IPS DF 4.7 (cell line): ENCODE data around the gene SFRP2.

ENCODE experiments used
- DNase-seq: peaks from one replicate; pipeline ENCODE4 v3.0.0-alpha.2; 2013; ENCODE audit warnings: low spot score; ENCODE audit errors: extremely low read depth

The SFRP2 gene

DNA sequence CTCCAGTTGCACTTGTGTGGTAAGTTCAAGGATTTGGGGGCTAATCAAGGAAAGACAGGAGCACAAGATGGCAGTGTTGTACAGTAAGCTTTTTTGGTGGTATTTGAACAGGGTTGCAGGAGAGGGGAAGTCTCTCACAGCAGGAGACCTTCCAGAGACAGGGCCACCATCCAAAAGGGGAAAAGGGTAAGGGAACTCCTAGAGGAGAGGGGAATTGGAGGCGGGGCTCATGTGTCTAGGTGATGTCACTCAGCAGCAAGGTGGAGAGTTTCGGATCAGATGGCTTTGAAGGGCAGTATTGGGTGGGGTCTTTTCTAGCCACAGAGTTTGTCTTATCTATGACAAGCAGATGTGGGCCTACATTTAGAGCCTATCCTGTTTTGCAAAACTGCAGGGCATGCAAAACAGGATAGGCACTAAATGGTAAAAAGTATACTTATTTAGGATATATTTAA is 15.6 kb downstream of the SFRP2 start:
- DNase-seq: peak; percentile 83

- no peak for DNase-seq
Measured at GRCh38 chr4:153771046-153771445, 17.8 kb downstream of the SFRP2 start.

GRCh38 chr4:153766758-153767157 is 22.1 kb downstream of the SFRP2 start:
- DNase-seq: no peak

GRCh38 chr4:153765894-153766293 is 23.0 kb downstream of the SFRP2 start:
- no peak for DNase-seq

DNA sequence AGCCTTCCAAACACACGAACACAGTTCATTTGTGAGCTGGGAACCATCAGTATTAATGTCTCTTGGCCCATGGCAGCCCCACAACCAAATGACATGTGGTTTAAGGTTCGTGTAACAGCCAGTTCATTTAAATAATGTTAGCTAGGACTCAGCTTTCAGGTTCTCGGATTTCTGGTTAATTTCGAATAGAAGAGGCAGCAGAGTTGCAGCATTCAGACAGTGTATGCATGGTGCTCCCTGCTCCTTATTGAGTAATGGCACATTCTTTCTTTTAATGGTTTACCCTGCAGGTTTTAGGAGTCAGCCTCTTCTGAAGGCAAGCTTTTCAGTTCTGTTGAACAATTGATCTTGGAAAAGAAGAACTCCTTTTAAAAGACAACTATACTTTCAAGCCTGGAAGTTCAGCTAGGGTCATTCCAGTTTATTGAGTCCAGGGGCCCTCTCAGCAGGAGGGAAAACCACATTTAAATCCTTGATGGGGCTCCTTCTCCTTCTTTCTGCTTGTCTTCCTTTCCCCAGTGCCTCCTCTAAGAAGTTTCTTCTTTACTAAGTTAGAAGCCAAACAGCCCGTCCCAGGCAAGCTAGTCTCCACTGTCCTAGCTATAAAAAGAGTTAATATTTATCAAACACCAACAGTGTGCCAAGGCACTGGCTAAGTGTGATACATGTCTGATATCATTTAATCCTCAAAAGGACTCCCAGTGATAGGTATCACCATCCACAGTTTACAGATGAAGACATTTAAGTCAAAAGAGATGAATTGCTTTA is 24.1 kb downstream of the SFRP2 start:
- no peak for DNase-seq

DNA sequence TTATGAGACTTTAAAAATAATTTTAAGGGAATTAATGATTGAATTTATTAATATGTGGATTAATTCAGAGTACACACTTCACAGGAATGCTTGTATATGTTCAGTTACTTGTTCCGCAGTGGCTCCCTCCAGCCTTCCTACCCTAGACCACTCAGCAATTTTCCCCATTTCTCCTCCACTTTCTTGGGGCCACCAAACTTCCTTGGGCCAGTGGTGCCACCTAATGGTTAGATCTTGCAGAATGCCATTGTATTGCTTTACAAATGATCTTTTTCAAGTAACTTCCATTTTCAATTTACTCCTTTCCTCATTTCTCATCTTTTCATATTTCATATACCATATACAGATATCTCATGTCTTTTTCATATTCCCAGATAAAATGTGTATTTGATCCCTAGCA is 25.5 kb downstream of the SFRP2 start:
- DNase-seq: no peak

GRCh38 chr4:153759407-153760316 is 29.2 kb downstream of the SFRP2 start, which contains the start of gene RNF175:
TSS of gene RNF175 (minus strand) at chr4:153760024. CDS start at chr4:153759862, 162 bp downstream.
- DNase-seq: no peak

- no peak for DNase-seq
Measured at GRCh38 chr4:153758688-153759406, 30.0 kb downstream of the SFRP2 start.

- DNase-seq: no peak
Measured at GRCh38 chr4:153758136-153758535, 30.7 kb downstream of the SFRP2 start.

GRCh38 chr4:153757407-153757806 is 31.5 kb downstream of the SFRP2 start:
- no peak for DNase-seq

DNA sequence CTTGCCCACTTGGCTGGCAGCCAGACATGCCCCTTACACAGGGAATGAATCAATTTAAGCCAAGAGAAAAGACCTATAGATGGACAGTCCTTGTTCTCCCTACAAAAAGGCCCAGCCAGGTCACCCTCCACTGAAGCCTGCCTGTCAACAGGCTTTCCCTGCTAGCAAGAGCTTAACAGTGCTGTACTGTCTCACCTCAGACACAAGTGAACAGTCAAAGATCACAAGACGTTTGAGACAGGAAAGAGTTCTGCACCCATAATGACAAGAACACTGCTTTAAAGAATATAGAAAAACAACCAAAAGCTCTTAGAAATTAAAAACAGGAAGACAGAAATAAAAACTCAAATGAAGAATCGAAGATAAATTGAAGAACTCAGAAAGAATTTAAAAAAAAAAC is 33.7 kb downstream of the SFRP2 start:
- DNase-seq: no peak

GRCh38 chr4:153750197-153750817 is 38.6 kb downstream of the SFRP2 start:
- DNase-seq: no peak

GRCh38 chr4:153748378-153748777 is 40.5 kb downstream of the SFRP2 start:
- DNase-seq: no peak

DNA sequence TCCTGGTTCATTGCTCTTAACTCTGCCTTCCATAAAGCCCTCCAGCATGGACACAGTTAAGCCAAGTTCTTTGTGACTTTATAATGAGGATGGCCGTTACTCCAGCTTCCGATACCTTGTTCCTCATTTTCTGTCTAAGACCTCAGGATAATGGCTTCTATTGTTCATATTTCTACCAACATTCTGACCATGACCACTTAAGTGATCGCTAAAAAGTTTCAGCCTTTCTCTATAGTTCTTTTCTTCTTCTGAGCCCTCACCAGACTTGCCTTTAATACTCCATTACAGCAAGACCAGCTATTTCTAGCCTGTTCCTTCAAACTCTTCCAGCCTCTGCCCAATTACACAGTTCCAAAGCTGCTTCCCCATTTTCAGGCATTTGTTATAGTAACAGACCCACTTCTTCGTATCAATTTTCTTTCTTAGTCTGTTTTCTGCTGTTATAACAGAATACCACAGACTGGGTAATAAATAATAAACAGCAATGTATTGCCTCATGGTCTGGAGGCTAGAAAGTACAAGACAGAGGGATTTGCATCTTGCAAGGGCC is 41.4 kb downstream of the SFRP2 start:
- no peak for DNase-seq

- no peak for DNase-seq
Measured at GRCh38 chr4:153745651-153746050, 43.2 kb downstream of the SFRP2 start.

DNA sequence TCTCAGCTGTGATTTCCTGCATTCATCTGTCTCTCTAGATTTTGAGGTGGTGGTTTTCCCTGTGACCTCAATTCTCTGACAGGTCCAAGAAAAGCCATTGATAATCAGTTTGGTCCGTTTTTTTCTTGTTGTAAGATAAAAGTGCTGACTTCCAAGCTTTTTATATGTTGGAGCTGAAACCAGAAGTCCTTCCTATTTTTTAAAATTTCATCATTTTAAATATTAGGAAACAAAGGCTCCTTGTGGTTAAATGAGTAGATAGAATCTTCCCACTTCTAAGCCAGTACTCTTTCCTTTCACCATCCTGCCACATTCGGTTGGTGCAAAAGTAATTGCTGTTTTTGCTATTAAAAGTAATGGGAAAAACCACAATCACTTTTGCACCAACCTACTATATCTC is 47.3 kb downstream of the SFRP2 start:
- no peak for DNase-seq

DNA sequence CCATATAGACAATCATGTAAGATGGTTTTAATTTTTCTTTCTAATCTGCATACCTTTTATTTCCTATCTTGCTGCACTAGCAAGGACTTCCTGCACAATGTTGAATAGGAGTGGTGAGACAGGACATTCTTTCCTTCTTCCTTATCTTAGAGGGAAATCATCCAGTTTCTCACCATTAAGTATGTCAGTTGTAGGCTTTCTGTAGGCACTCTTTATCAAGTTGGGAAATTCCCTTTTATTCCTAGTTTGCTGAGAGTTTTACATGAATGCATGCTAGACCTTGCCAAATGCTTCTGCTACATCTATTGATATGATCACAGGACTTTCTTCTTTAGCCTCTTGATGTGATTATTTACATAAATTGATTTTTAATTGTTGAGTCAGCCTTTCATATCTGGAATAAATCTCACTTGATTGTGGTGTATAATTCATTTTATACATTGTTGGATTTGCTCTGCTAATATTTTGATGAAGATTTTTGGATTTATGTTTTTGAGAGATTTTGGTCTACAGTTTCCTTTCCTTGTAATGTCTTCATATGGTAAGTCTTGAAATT is 52.9 kb downstream of the SFRP2 start:
- no peak for DNase-seq

DNA sequence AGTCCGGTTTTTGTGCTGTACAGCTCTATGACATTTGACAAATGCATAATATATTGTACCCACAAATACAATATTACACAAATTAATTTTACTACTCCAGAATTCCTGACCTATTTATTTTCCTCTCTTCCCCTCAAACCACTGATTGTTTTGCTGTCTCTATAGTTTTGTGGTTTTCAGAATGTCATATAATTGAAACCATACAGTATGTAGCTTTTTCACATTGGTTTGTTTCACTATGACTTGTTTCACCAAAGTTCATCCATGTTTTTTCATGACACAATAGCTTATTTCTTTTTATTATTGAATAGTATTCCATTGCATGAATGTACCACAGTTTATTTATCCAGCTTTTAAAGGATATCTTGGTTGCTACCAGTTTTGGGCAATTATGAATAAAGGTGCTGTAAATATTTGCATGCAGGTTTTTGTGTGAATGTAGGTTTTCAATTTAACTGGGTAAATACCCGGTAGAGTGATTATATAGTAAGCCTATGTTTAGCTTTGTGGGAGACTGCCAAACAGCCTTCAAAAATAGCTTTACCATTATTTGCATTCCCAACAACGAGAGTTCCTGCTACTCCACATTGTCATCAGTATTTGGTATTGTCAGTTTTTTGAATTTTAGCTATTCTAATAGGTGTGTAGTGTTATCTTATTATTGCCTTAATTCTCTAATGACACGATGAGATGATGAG is 55.0 kb downstream of the SFRP2 start:
- no peak for DNase-seq

DNA sequence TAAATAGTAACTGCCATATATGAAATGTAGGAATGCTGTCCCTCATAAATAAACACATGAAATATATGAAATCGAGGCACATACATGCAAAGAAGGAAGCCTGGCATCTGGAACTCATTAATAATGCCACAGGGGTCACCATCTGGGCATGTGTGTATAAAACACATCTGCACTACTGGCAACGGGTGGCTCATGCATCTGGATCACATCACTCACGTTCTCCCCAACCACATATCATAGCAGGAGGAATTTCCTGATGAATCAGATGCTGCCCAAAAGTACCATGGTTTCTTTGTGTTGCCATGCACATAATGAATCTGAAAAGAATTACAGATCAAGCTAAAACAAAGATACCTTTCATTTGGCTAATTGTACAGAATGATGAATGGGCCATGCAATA is 57.6 kb downstream of the SFRP2 start:
- no peak for DNase-seq
